Stimulated activated naive B cell treated with anti-CD40 and anti-IgM and Interleukin-4, amounts not matched to agents 10 μg/mL and 1 μg/mL and 100 μg/mL, for 72 hours (primary cell): ENCODE measurements around the gene RABAC1.
"Not testable (repeated sequence)": the region's sequence is repeated elsewhere in the genome, so short reads cannot be mapped to it uniquely, and the experiment has no call there.

Experiments used
- ATAC-seq, 2 donors: fragments of 150-1000 bp; cut with Tn5 transposase; replicated peaks; 2 replicates each; pipeline ENCODE4 v1.10.0; 2021; ENCODE audit warnings: moderate library complexity in 1 of 2
- DNase-seq: peaks from one replicate; pipeline ENCODE4 v3.0.0; 2021
- H3K27ac Mint-ChIP-seq: one replicate; pipeline ENCODE4 v1.8.0; 2022; ENCODE audit warnings: mild to moderate bottlenecking, mixed read lengths
- H3K27me3 Mint-ChIP-seq, 2 donors: one replicate each; pipeline ENCODE4 v1.8.0; 2022; ENCODE audit warnings: mixed read lengths in 2 of 2
- H3K36me3 Mint-ChIP-seq, 2 donors: one replicate each; pipeline ENCODE4 v1.8.0; 2022; ENCODE audit warnings: mixed read lengths in 2 of 2, mild to moderate bottlenecking in 1 of 2
- H3K4me1 Mint-ChIP-seq, 2 donors: one replicate each; pipeline ENCODE4 v1.8.0; 2022; ENCODE audit warnings: mixed read lengths in 2 of 2, mild to moderate bottlenecking in 1 of 2
- H3K4me3 Mint-ChIP-seq, 2 donors: one replicate each; pipeline ENCODE4 v1.8.0; 2022; ENCODE audit warnings: mild to moderate bottlenecking in 2 of 2, mixed read lengths in 2 of 2, moderate library complexity in 1 of 2
- H3K9me3 Mint-ChIP-seq, 2 donors: one replicate each; pipeline ENCODE4 v1.8.0; 2022; ENCODE audit warnings: mixed read lengths in 2 of 2, mild to moderate bottlenecking in 1 of 2

RABAC1 gene

GRCh38 chr19:41914424-41914834 lies 44.7 kb downstream of the RABAC1 start:
- not testable (repeated sequence) for H3K27ac Mint-ChIP-seq, DNase-seq
- peak overlapping the region; percentile 3 to 31 for H3K4me3 Mint-ChIP-seq

GRCh38 chr19:41913538-41914423 lies 45.3 kb downstream of the RABAC1 start:
- ATAC-seq (peak; percentile 6 to 15), DNase-seq (no peak)
- peak overlapping the region; percentile 8 to 31 for H3K4me3 Mint-ChIP-seq
- peaks cover 33 to 44% of the 10 kb centered on the region in 2 donors for H3K4me1 Mint-ChIP-seq
- H3K27me3 Mint-ChIP-seq = peaks cover 12 to 20% of the 10 kb centered on the region in 2 donors
- H3K36me3 Mint-ChIP-seq = peaks cover 0 to 16% of the 10 kb centered on the region in 2 donors
- no peaks in the 10 kb centered on the region for H3K9me3 Mint-ChIP-seq
- no peak overlapping the region for H3K27ac Mint-ChIP-seq

More at GRCh38 chr19:41914424-41914834, 44.7 kb downstream of the RABAC1 start:
- H3K36me3 Mint-ChIP-seq, ATAC-seq, H3K9me3 Mint-ChIP-seq: not testable (repeated sequence)
- Mint-ChIP-seq H3K27me3 (peaks cover 12 to 20% of the 10 kb centered on the region in 2 donors), H3K4me1 (peaks cover 33 to 38% of the 10 kb centered on the region in 2 donors)

GRCh38 chr19:41912899-41913537 lies 46.1 kb downstream of the RABAC1 start:
- H3K4me1 Mint-ChIP-seq = peaks cover 33 to 47% of the 10 kb centered on the region in 2 donors
- peaks cover 12 to 20% of the 10 kb centered on the region in 2 donors for H3K27me3 Mint-ChIP-seq
- ATAC-seq = peak; percentile 31
- H3K4me3 Mint-ChIP-seq = peak overlapping the region; percentile 8 to 20
- no peak overlapping the region for H3K27ac Mint-ChIP-seq
- no peaks in the 10 kb centered on the region for H3K9me3 Mint-ChIP-seq
- DNase-seq = no peak
- H3K36me3 Mint-ChIP-seq = peaks cover 0 to 19% of the 10 kb centered on the region in 2 donors

GRCh38 chr19:41911889-41912731 lies 47.0 kb downstream of the RABAC1 start:
- H3K9me3 Mint-ChIP-seq = no peaks in the 10 kb centered on the region
- ATAC-seq = peak; percentile 7 to 12
- peak overlapping the region in 1 of 2 donors; percentile 42 for H3K4me3 Mint-ChIP-seq
- peaks cover 36 to 47% of the 10 kb centered on the region in 2 donors for H3K4me1 Mint-ChIP-seq
- peak overlapping the region; percentile 65 for H3K27ac Mint-ChIP-seq
- peaks cover under 1 to 24% of the 10 kb centered on the region in 2 donors for H3K36me3 Mint-ChIP-seq
- no peak for DNase-seq
- H3K27me3 Mint-ChIP-seq = peaks cover 12 to 20% of the 10 kb centered on the region in 2 donors

GRCh38 chr19:41910992-41911888 lies 47.9 kb downstream of the RABAC1 start:
- DNase-seq (no peak), ATAC-seq (no peak)
- H3K9me3 Mint-ChIP-seq = no peaks in the 10 kb centered on the region
- H3K4me3 Mint-ChIP-seq = peak overlapping the region in 1 of 2 donors; percentile 2
- peaks cover 8 to 31% of the 10 kb centered on the region in 2 donors for H3K36me3 Mint-ChIP-seq
- H3K27me3 Mint-ChIP-seq = peaks cover 12 to 20% of the 10 kb centered on the region in 2 donors
- peak overlapping the region; percentile 65 for H3K27ac Mint-ChIP-seq
- peaks cover 40 to 56% of the 10 kb centered on the region in 2 donors for H3K4me1 Mint-ChIP-seq

GRCh38 chr19:41910240-41910991 lies 48.7 kb downstream of the RABAC1 start:
- H3K4me1 Mint-ChIP-seq = peaks cover 46 to 63% of the 10 kb centered on the region in 2 donors
- ATAC-seq = no peak
- H3K36me3 Mint-ChIP-seq = peaks cover 14 to 37% of the 10 kb centered on the region in 2 donors
- no peak overlapping the region for H3K4me3 Mint-ChIP-seq
- H3K27ac Mint-ChIP-seq = peak overlapping the region; percentile 40
- peaks cover 12 to 20% of the 10 kb centered on the region in 2 donors for H3K27me3 Mint-ChIP-seq
- H3K9me3 Mint-ChIP-seq = no peaks in the 10 kb centered on the region
- DNase-seq = no peak

- DNase-seq = no peak
- Mint-ChIP-seq H3K9me3 (no peaks in the 10 kb centered on the region), H3K4me1 (peaks cover 48 to 70% of the 10 kb centered on the region in 2 donors), H3K4me3 (no peak overlapping the region), H3K36me3 (peaks cover 17 to 42% of the 10 kb centered on the region in 2 donors), H3K27me3 (peaks cover 12 to 20% of the 10 kb centered on the region in 2 donors), H3K27ac (peak overlapping the region; percentile 52)
- no peak for ATAC-seq
These were observed 49.4 kb downstream of the RABAC1 start for GRCh38 chr19:41909706-41910105.

GRCh38 chr19:41908724-41909464 lies 50.2 kb downstream of the RABAC1 start:
- DNase-seq = no peak
- Mint-ChIP-seq H3K36me3 (peaks cover 25 to 51% of the 10 kb centered on the region in 2 donors), H3K4me1 (peaks cover 47 to 65% of the 10 kb centered on the region in 2 donors), H3K27me3 (peaks cover 12 to 14% of the 10 kb centered on the region in 2 donors), H3K9me3 (no peaks in the 10 kb centered on the region), H3K27ac (peak overlapping the region; percentile 83), H3K4me3 (no peak overlapping the region)
- ATAC-seq = no peak

- H3K4me1 Mint-ChIP-seq = peaks cover 45 to 57% of the 10 kb centered on the region in 2 donors
These were observed 51.0 kb downstream of the RABAC1 start for GRCh38 chr19:41907994-41908615.

GRCh38 chr19:41906916-41907680 lies 52.0 kb downstream of the RABAC1 start:
- no peak for ATAC-seq
- H3K36me3 Mint-ChIP-seq = peaks cover 34 to 67% of the 10 kb centered on the region in 2 donors
- no peaks in the 10 kb centered on the region for H3K9me3 Mint-ChIP-seq

More at GRCh38 chr19:41907994-41908615, 51.0 kb downstream of the RABAC1 start:
- DNase-seq (no peak), ATAC-seq (no peak)
- no peak overlapping the region for H3K4me3 Mint-ChIP-seq
- peak overlapping the region; percentile 83 for H3K27ac Mint-ChIP-seq
- H3K9me3 Mint-ChIP-seq = no peaks in the 10 kb centered on the region
- peaks cover 30 to 58% of the 10 kb centered on the region in 2 donors for H3K36me3 Mint-ChIP-seq
- H3K27me3 Mint-ChIP-seq = peaks cover 6 to 12% of the 10 kb centered on the region in 2 donors

More at GRCh38 chr19:41906916-41907680, 52.0 kb downstream of the RABAC1 start:
- Mint-ChIP-seq H3K27ac (peak overlapping the region; percentile 28), H3K4me1 (peaks cover 39 to 52% of the 10 kb centered on the region in 2 donors), H3K4me3 (no peak overlapping the region), H3K27me3 (peaks cover 4 to 6% of the 10 kb centered on the region in 2 donors)
- DNase-seq = no peak
